ENCODE data around the gene PDIA6. TPM values are rescaled to one million over a fixed set of nuclear protein-coding genes. Genes with fewer than 3 reads are reported as not detected.

The PDIA6 gene
- total and polyA plus RNA-seq, 2 donors (not counting 3 experiments of a cell fraction or from before 2014, with no cell fraction given), result 335 to 424 TPM

GRCh38 chr2:10798783-10799182 is 13.8 kb downstream of the PDIA6 start:
- H3K27ac ChIP-seq (ENCODE audit: insufficient read depth, low read depth, low read length), result no peak overlapping the region
- no peak for FAIRE-seq
- H3K9me1 ChIP-seq (replicated peaks; ENCODE audit: control insufficient read depth, extremely low read depth, insufficient read depth, low read length), result no peaks in the 10 kb centered on the region
- intact Hi-C loops (cut with micrococcal nuclease), result no loop called here
- TF ChIP-seq GATA2 (IDR thresholded peaks at IDR 0.05; ENCODE audit: insufficient read depth, insufficient read length, low read depth, low read length), result no peak
- TF ChIP-seq FOS (IDR thresholded peaks at IDR 0.05; ENCODE audit: borderline replicate concordance, insufficient read depth, low read length), result no peak
- TF ChIP-seq EZH2 (IDR thresholded peaks at IDR 0.05; ENCODE audit: borderline replicate concordance, low read depth, low read length, severe bottlenecking), result no peak
- no peak for TF ChIP-seq CTCF (IDR thresholded peaks at IDR 0.05; ENCODE audit: extremely low read depth in 1 of 2, insufficient read depth in 1 of 2, low read depth in 1 of 2, low read length in 2 of 2)
- TF ChIP-seq POLR2A (IDR thresholded peaks at IDR 0.05; ENCODE audit: low read depth, low read length), result no peak
- TF ChIP-seq MYC (IDR thresholded peaks at IDR 0.05; ENCODE audit: low read depth, low read length), result no peak
- TF ChIP-seq MAX (IDR thresholded peaks at IDR 0.05; ENCODE audit: insufficient read depth, insufficient read length), result no peak
- no peak for TF ChIP-seq JUN (IDR thresholded peaks at IDR 0.05; ENCODE audit: borderline replicate concordance, insufficient read depth, insufficient read length, low read depth)
- no peak for TF ChIP-seq POLR2AphosphoS5 (IDR thresholded peaks at IDR 0.05; ENCODE audit: insufficient read depth, low read depth, low read length)
- CTCF ChIA-PET, result interaction anchor here (1.2 kb wide), 1 partner anchor 34 kb away, joined by 3 read pairs; no protein-coding TSS in a partner anchor
- peaks cover 22 to 32% of the 10 kb centered on the region in 2 experiments for H3K36me3 ChIP-seq (ENCODE audit: control insufficient read depth in 2 of 2, extremely low read depth in 1 of 2, insufficient read depth in 2 of 2, low read length in 2 of 2)
- no peaks in the 10 kb centered on the region for H3K27me3 ChIP-seq (ENCODE audit: control insufficient read depth in 2 of 2, insufficient read depth in 2 of 2, low read length in 2 of 2)
- no peaks in the 10 kb centered on the region for H3K4me1 ChIP-seq (ENCODE audit: control insufficient read depth, extremely low read depth, insufficient read depth, low read length)
- H4K20me1 ChIP-seq (replicated peaks; ENCODE audit: control insufficient read depth, extremely low read depth, insufficient read depth, low read length), result peaks cover 9% of the 10 kb centered on the region
- dilution Hi-C loops (cut with MboI; ENCODE audit: extremely low pct_ligation_motif_present, low sequenced_read_pairs), result no loop called here
- no peaks in the 10 kb centered on the region for H3K9me3 ChIP-seq (replicated peaks; ENCODE audit: control insufficient read depth, insufficient read depth, low read length)
- peaks cover 83% of the 10 kb centered on the region for H3K79me2 ChIP-seq (ENCODE audit: control insufficient read depth, insufficient read depth, low read length)
- POLR2A ChIA-PET, result no interaction called here
- H2AFZ ChIP-seq (ENCODE audit: low read depth, low read length), result no peak overlapping the region
- no peak overlapping the region for H3K9ac ChIP-seq (replicated peaks; ENCODE audit: extremely low read depth, insufficient read depth, low read length)
- no peak overlapping the region for H3K4me2 ChIP-seq (ENCODE audit: insufficient read depth, low read length)
- no peak for DNase-seq (ENCODE audit: low read depth, low spot score)
- no TSS peak for BruUV-seq (replicated peaks)
- H3K4me3 ChIP-seq (replicated peaks in 1 of 3; ENCODE audit: insufficient read depth in 1 of 3, low read depth in 1 of 3, low read length in 3 of 3), result no peak overlapping the region

All from endothelial cell of umbilical vein (primary cell).